NB4 (cell line): Measurements from ENCODE around the gene MBNL1.

Source experiments
- MAX ChIP-seq: IDR thresholded peaks from 2 replicates; pipeline ENCODE4 v1.6.1; 2011; ENCODE audit warnings: low read depth, low read length
- POLR2A ChIP-seq: IDR thresholded peaks from 2 replicates; pipeline ENCODE4 v1.6.1; 2011; ENCODE audit warnings: mild to moderate bottlenecking; ENCODE audit not compliant: insufficient read length; ENCODE audit errors: extremely low read depth
- TF ChIP-seq, protein P1 (sequence below): IDR thresholded peaks from one replicate; pipeline ENCODE4 v1.5.1; 2012; ENCODE audit warnings: low read depth, low read length

GRCh38 chr3:152379415-152380042 is 110.8 kb downstream of the MBNL1 start:
- TF ChIP-seq, protein P1, sequence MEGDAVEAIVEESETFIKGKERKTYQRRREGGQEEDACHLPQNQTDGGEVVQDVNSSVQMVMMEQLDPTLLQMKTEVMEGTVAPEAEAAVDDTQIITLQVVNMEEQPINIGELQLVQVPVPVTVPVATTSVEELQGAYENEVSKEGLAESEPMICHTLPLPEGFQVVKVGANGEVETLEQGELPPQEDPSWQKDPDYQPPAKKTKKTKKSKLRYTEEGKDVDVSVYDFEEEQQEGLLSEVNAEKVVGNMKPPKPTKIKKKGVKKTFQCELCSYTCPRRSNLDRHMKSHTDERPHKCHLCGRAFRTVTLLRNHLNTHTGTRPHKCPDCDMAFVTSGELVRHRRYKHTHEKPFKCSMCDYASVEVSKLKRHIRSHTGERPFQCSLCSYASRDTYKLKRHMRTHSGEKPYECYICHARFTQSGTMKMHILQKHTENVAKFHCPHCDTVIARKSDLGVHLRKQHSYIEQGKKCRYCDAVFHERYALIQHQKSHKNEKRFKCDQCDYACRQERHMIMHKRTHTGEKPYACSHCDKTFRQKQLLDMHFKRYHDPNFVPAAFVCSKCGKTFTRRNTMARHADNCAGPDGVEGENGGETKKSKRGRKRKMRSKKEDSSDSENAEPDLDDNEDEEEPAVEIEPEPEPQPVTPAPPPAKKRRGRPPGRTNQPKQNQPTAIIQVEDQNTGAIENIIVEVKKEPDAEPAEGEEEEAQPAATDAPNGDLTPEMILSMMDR: no peak
- no peak for TF ChIP-seq POLR2A
- TF ChIP-seq MAX: no peak
